Fibroblast of skin of back (primary cell): ENCODE results near the gene KIF13A.
A peak's percentile ranks its signal among the peaks of the same experiment; 100 is the strongest.
"Not testable (repeated sequence)": the region's sequence is repeated elsewhere in the genome, so short reads cannot be mapped to it uniquely, and the experiment has no call there.

Source experiments
- DNase-seq: peaks from one replicate; pipeline ENCODE4 v3.0.0-alpha.2; 2013

KIF13A gene

GRCh38 chr6:17899491-17899890 is 87.9 kb downstream of the KIF13A start:
- no peak for DNase-seq

- DNase-seq = no peak
These were observed 89.8 kb downstream of the KIF13A start for GRCh38 chr6:17897681-17898080.

- no peak for DNase-seq
These were observed 92.5 kb downstream of the KIF13A start for GRCh38 chr6:17894905-17895304.

GRCh38 chr6:17894191-17894590 is 93.2 kb downstream of the KIF13A start:
- no peak for DNase-seq

- no peak for DNase-seq
These were observed 95.2 kb downstream of the KIF13A start for GRCh38 chr6:17892097-17892686.

- no peak for DNase-seq
These were observed 97.1 kb downstream of the KIF13A start for GRCh38 chr6:17890309-17890708.

- DNase-seq = not testable (repeated sequence)
These were observed 97.7 kb downstream of the KIF13A start for GRCh38 chr6:17889777-17890176.

GRCh38 chr6:17886891-17887290 is 100.5 kb downstream of the KIF13A start:
- DNase-seq = no peak

GRCh38 chr6:17885889-17886576 is 101.4 kb downstream of the KIF13A start:
- DNase-seq = no peak

- no peak for DNase-seq
These were observed 102.6 kb downstream of the KIF13A start for GRCh38 chr6:17884498-17885478.

GRCh38 chr6:17883665-17884497 is 103.6 kb downstream of the KIF13A start:
- no peak for DNase-seq

GRCh38 chr6:17881085-17881858 is 106.2 kb downstream of the KIF13A start:
- DNase-seq = no peak

- peak; percentile 32 for DNase-seq
These were observed 108.3 kb downstream of the KIF13A start for GRCh38 chr6:17879184-17879583.

- no peak for DNase-seq
These were observed 108.7 kb downstream of the KIF13A start for GRCh38 chr6:17878734-17879133.

GRCh38 chr6:17877895-17878440 is 109.5 kb downstream of the KIF13A start:
- DNase-seq = no peak

GRCh38 chr6:17877196-17877894 is 110.1 kb downstream of the KIF13A start:
- peak; percentile 89 for DNase-seq

GRCh38 chr6:17874753-17875152 is 112.7 kb downstream of the KIF13A start:
- DNase-seq = no peak

- DNase-seq = no peak
These were observed 114.5 kb downstream of the KIF13A start for GRCh38 chr6:17872908-17873307.

GRCh38 chr6:17871836-17872235 is 115.6 kb downstream of the KIF13A start:
- DNase-seq = no peak

GRCh38 chr6:17871189-17871519 is 116.3 kb downstream of the KIF13A start:
- no peak for DNase-seq
